Common myeloid progenitor, CD34-positive (primary cell): ENCODE results near the gene LINGO1.
A peak's percentile ranks its signal among the peaks of the same experiment; 100 is the strongest.

Experiments used
- CTCF ChIA-PET: fragments of 350-600 bp; sonication (Branson Sonifier 250); formaldehyde crosslinking; loops from one replicate; lab custom pipeline; 2021; ENCODE audit warnings: antibody characterized with exemption; lab: Charles Lee
- POLR2A ChIA-PET: fragments of 350-600 bp; sonication (Branson Sonifier 250); formaldehyde crosslinking; loops from one replicate; lab custom pipeline; 2021; ENCODE audit warnings: antibody characterized with exemption; lab: Charles Lee
- DNase-seq, 3 donors: peaks; one replicate each; pipeline versions ENCODE4 v3.0.0 to v3.0.0-alpha.2; 2013
- H3K27ac ChIP-seq, 2 experiments: 1 replicate in 1 of 2; 2 replicates in 1 of 2; pipeline ENCODE4 v1.7.0; 2013; ENCODE audit warnings: inconsistent platforms in 2 of 2, low read length in 2 of 2, mild to moderate bottlenecking in 2 of 2, low read depth in 1 of 2, moderate library complexity in 1 of 2; ENCODE audit not compliant: severe bottlenecking in 2 of 2, insufficient read depth in 1 of 2, poor library complexity in 1 of 2
- H3K27me3 ChIP-seq, 5 experiments: replicated peaks in 2 of 5; 1 replicate in 3 of 5; 2 replicates in 2 of 5; pipeline versions ENCODE4 v1.6.1 to v1.7.0; 2013; ENCODE audit warnings: low read length in 4 of 5, mild to moderate bottlenecking in 2 of 5, moderate library complexity in 2 of 5, inconsistent platforms in 1 of 5; ENCODE audit not compliant: insufficient read depth in 5 of 5, control insufficient read depth in 4 of 5
- H3K36me3 ChIP-seq, 4 experiments: 1 replicate in 2 of 4; 2 replicates in 2 of 4; pipeline versions ENCODE4 v1.6.1 to v1.7.0; 2013; ENCODE audit warnings: low read length in 3 of 4, control low read depth in 1 of 4, mild to moderate bottlenecking in 1 of 4; ENCODE audit not compliant: control insufficient read depth in 4 of 4, insufficient read depth in 4 of 4
- H3K4me1 ChIP-seq, 4 experiments: 1 replicate in 3 of 4; 2 replicates in 1 of 4; pipeline versions ENCODE4 v1.6.1 to v1.7.1; 2013; ENCODE audit warnings: low read length in 3 of 4, mild to moderate bottlenecking in 3 of 4, control low read depth in 1 of 4, inconsistent platforms in 1 of 4, moderate library complexity in 1 of 4; ENCODE audit not compliant: control insufficient read depth in 4 of 4, insufficient read depth in 4 of 4; ENCODE audit errors: control extremely low read depth in 1 of 4
- H3K4me3 ChIP-seq, 7 experiments: 1 replicate in 4 of 7; 2 replicates in 3 of 7; pipeline versions ENCODE4 v1.5.1 to v1.7.0; 2013; ENCODE audit warnings: mild to moderate bottlenecking in 7 of 7, low read length in 6 of 7, moderate library complexity in 6 of 7, inconsistent platforms in 2 of 7, low read depth in 2 of 7, control low read depth in 1 of 7; ENCODE audit not compliant: insufficient read depth in 4 of 7, control insufficient read depth in 1 of 7; ENCODE audit errors: extremely low read depth in 1 of 7
- H3K9me3 ChIP-seq, 5 experiments: 1 replicate in 4 of 5; 2 replicates in 1 of 5; pipeline versions ENCODE4 v1.6.1 to v1.7.1; 2013; ENCODE audit warnings: low read length in 4 of 5, mild to moderate bottlenecking in 2 of 5, inconsistent platforms in 1 of 5, low read depth in 1 of 5, moderate library complexity in 1 of 5; ENCODE audit not compliant: control insufficient read depth in 4 of 5, insufficient read depth in 2 of 5; ENCODE audit errors: control extremely low read depth in 1 of 5
- WGBS: methylation state at CpG from one replicate; pipeline ENCODE4 v1.1.5; 2013; ENCODE audit not compliant: insufficient coverage; 5-methylcytosine and 5-hydroxymethylcytosine counted together

The LINGO1 gene

DNA sequence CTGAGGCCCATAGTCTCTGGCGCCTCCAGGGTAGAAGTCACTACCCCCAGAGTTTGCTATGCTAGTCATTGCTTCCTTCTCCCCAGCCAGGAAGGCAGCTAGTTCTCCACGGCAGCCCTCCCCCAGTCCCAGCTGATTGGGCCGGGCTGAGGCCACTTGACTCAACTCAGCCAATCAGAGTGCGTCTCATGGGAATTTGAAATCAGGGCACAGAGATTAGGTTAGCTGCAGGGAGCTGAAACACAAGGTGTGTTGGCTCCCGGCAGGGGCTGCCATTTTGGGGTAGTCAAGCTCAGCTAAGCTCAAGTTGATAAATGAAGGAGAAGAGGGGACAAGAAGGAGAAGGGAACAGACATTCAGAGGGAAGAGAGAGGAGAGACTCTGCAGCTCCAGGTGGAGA lies 32.8 kb downstream of the LINGO1 start:
- POLR2A ChIA-PET = no interaction called here
- 100% methylated on average over 5 of the region's 5 CpGs for WGBS
- H3K27ac ChIP-seq = no peak overlapping the region
- no peaks in the 10 kb centered on the region for H3K36me3 ChIP-seq
- CTCF ChIA-PET = no interaction called here
- H3K4me1 ChIP-seq = peaks cover 0 to 6% (median 2%) of the 10 kb centered on the region in 4 experiments
- H3K27me3 ChIP-seq = peaks cover 0 to 2% (median 0%) of the 10 kb centered on the region in 5 experiments
- H3K4me3 ChIP-seq = no peak overlapping the region
- H3K9me3 ChIP-seq = no peaks in the 10 kb centered on the region
- DNase-seq = peak in 2 of 3 donors; percentile 39 to 42

DNA sequence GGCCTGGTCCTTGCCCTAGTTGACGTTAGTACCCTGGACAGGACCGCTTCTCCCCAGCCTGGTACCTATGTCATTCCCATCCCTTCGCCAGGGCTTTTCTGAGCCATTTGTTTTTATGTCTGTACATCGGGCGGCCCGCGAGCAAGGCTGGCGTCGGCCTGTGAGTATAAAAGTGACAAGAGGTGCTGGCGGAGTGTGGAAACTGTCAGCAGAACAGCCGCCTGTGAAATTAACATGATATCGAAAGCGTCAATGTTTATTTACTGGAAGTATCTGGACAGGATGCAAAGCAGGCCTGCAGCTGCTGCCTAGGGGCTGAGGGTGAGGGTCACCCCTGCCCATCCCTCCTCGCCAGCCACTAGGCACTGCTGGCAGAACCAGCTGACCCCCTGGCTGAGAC lies 33.4 kb downstream of the LINGO1 start:
- no peaks in the 10 kb centered on the region for H3K9me3 ChIP-seq
- no peaks in the 10 kb centered on the region for H3K27me3 ChIP-seq
- DNase-seq = no peak
- H3K27ac ChIP-seq = no peak overlapping the region
- ChIA-PET CTCF (no interaction called here), POLR2A (no interaction called here)
- no peak overlapping the region for H3K4me3 ChIP-seq
- peaks cover 0 to 2% (median 0%) of the 10 kb centered on the region in 4 experiments for H3K4me1 ChIP-seq
- WGBS = 96% methylated on average over 14 of the region's 14 CpGs
- no peaks in the 10 kb centered on the region for H3K36me3 ChIP-seq

DNA sequence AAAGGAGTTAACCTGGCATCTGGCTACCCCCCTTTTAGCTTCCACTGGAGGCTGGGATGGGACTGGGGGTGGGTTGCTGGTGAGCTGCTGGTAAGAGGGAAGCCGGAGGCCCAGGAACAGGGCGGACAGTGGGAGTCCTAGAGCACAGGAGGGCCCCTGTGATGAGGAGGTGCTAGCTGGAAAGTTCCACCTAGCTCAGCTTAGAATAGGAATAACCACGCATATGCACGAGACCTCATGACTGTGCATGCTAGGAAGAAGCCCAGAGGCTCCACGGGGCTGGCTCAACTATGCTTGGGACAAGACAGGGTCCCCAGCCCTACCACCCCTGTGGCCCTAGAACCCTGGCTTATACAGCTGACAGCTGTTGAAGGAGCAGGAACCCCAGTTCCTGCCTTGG lies 34.1 kb downstream of the LINGO1 start:
- 91% methylated on average over 5 of the region's 5 CpGs for WGBS
- CTCF ChIA-PET = interaction anchor here (1.1 to 1.6 kb wide), 2 partner anchors 20 to 35 kb away, joined by 3 read pairs; no protein-coding TSS in a partner anchor
- H3K9me3 ChIP-seq = no peaks in the 10 kb centered on the region
- H3K27ac ChIP-seq = no peak overlapping the region
- no peaks in the 10 kb centered on the region for H3K4me1 ChIP-seq
- no peak overlapping the region for H3K4me3 ChIP-seq
- no peaks in the 10 kb centered on the region for H3K27me3 ChIP-seq
- POLR2A ChIA-PET = no interaction called here
- H3K36me3 ChIP-seq = no peaks in the 10 kb centered on the region
- no peak for DNase-seq

DNA sequence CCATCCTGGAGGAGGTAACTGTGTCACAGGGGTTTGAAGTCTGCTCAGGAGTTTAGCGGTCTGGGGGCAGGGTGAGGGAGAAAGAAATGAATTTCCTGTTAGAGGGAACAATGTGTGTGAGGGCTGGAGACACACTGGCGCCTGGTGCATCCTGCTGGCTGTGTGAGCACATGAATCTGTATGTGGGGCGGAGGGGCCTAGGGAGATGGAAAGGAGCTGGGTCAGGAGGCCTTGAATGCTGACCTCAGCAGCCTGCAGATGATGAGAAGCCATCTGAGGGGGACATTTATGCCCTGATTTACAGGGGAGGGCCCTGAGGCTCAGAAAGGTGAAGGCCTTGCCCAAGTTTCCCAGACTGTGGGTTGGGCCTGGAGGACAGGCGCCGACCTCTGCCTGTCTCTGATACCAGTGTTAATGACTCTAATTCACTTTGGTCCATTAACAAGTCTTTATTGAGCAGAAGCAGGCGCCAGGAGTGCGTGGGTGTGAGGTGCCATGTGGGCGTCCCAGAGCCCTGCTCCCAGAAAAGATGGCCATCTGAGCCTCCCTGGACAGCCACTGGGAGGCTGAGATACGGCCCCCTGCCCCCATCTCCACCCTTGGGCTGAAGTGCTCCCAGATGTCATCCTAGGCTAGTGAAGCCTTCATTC lies 34.8 kb downstream of the LINGO1 start:
- CTCF ChIA-PET = interaction anchor here (1.0 to 1.6 kb wide), 3 partner anchors 12 to 36 kb away, joined by 3 read pairs; no protein-coding TSS in a partner anchor
- POLR2A ChIA-PET = no interaction called here

DNA sequence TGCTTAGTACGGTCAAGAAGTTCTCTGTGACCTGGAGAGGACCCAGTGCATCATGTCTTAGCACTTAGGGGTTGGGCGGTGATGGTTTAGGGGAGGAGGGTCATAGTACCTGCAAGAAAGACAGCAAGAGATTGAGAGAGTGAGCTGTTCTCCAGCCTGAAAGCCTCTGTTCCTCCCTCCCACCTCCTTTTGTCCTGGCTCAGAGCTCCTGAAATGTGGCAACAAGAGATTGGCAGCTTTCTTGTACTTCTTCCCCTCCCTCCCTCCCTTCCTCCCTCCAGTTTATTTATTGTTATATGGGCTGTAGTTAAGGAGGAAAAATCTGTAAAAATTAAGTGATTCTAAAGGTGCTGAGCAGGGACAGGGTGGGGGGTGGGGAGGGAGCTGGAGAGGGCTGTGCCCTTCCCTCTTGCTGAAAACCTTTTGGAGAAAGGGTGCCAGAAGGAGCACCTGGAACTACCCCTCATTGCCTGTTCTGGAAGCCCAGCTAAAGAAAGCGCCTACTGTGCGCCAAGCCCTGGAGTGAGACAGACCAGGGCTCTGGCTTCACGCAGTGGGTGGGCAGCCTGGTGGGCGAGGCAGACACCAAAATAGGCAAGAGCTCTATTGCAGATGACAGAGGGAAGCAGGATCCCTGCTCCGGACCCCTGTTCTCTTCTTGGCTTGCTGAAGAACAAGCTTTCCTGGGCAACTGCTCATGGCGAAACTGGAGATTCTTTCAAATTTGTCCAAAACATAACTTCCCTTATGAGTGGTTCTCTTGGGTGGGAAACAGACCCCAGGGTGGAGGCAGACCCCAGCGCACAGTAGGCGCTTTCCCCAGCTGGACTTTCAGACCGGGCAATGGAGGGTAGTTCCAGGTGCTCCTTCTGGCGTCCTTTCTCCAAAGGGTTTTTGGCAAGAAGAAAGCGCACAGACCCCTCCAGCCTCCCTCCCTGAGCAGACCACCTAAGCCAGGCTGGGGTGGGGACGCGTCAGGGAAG lies 35.6 kb downstream of the LINGO1 start:
- no peaks in the 10 kb centered on the region for H3K9me3 ChIP-seq
- no peaks in the 10 kb centered on the region for H3K27me3 ChIP-seq
- DNase-seq = no peak
- ChIA-PET POLR2A (interaction anchor here (0.6 kb wide), 1 partner anchor 1247 kb away, joined by 3 read pairs; no protein-coding TSS in a partner anchor), CTCF (interaction anchor here (0.8 to 1.6 kb wide), 3 partner anchors 13 to 21 kb away, joined by 3 read pairs; no protein-coding TSS in a partner anchor)
- no peak overlapping the region for H3K27ac ChIP-seq
- no peak overlapping the region for H3K4me3 ChIP-seq
- 98% methylated on average over 9 of the region's 15 CpGs for WGBS
- no peaks in the 10 kb centered on the region for H3K36me3 ChIP-seq
- H3K4me1 ChIP-seq = no peaks in the 10 kb centered on the region

More for the DNA sequence above, 34.8 kb downstream of the LINGO1 start:
- Histone ChIP-seq H3K9me3 (no peaks in the 10 kb centered on the region), H3K4me1 (no peaks in the 10 kb centered on the region), H3K27ac (no peak overlapping the region), H3K27me3 (no peaks in the 10 kb centered on the region), H3K36me3 (no peaks in the 10 kb centered on the region), H3K4me3 (no peak overlapping the region)
- DNase-seq = peak in 1 of 3 donors; percentile 15
- 93% methylated on average over 8 of the region's 9 CpGs for WGBS

DNA sequence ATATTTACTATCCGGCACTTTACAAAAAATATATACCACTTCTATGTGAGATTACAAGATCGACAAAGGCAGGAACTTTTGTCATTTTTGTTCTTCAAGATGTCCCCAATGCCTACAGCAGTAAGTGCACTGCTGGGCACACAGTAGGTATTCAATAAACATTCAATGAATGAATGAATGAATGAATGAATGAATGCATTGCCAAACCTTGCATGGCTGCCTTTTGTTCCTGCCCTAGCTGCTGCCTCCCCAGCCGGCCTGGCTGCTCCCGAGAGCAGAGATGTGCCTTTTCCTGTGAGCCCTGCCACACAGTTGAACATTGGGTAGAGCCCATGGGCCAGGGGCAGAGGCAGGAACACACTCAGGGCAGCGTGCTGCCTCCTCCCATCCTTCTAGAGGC lies 37.5 kb downstream of the LINGO1 start:
- Histone ChIP-seq H3K4me3 (no peak overlapping the region), H3K27me3 (peaks cover 0 to 3% (median 0%) of the 10 kb centered on the region in 5 experiments), H3K9me3 (no peaks in the 10 kb centered on the region), H3K27ac (no peak overlapping the region), H3K36me3 (no peaks in the 10 kb centered on the region), H3K4me1 (no peaks in the 10 kb centered on the region)
- ChIA-PET POLR2A (no interaction called here), CTCF (no interaction called here)
- DNase-seq = no peak
- 100% methylated on average over 4 of the region's 5 CpGs for WGBS
